Thyroid gland (tissue), 4 donors: Measurements from ENCODE around the gene DOCK2.

Source experiments
- POLR2A ChIP-seq, 2 donors: fragments of 450-650 bp; IDR thresholded peaks; one replicate each; pipeline ENCODE4 v1.6.1; 2017; ENCODE audit warnings: antibody characterized with exemption in 2 of 2, mild to moderate bottlenecking in 2 of 2, moderate library complexity in 1 of 2
- TF ChIP-seq, protein P1 (sequence below), 6 experiments: fragments of 200-600 bp in 3 of 6; fragments of 450-650 bp in 3 of 6; sonication (generic) in 3 of 6; IDR thresholded peaks; one replicate each; pipeline ENCODE4 v1.5.1; 2016 to 2019; ENCODE audit warnings: antibody characterized with exemption in 6 of 6, mild to moderate bottlenecking in 2 of 6, inconsistent platforms in 1 of 6, moderate library complexity in 1 of 6

DNA sequence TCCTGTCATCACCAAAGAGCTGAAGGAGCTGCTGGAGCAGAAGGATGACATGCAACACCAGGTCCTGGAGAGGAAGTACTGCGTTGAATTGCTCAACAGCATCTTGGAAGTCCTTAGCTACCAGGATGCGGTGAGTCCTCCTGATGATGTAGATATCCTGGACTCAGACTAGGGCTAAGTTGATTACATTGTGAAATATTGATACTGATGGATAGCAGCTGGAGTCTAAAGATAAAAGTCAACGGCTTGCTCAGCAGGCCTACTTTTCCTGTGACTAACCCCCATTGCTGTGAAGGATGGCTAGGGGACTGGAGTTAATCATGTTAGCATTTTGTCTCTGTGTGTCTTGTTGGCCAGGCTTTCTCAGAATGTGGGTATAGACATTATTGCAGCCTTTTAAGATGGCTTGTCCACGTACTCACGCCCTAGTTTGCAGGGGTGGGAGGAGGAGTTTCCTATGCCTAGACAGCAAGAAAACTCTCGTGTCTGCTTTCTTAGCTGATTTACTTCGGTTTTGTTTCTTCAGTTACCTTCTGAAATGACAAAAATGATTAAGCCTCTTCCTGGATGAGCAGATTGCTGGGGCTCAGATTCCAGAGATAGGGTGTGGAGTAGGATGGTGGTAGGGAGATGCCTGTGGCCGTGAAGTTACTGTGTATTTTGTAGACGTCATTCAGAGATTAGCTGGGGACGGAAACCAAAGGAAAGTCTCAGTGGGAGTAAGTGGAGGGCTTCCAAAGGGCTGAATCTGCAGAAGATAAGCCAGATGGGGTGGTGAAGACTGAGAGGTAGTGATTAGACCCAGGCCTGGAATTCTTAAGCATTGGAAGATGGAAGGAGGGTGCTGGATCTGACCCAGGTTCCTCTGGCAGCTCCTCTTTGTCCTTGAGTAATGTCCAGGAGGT is 166.3 kb downstream of the DOCK2 start:
- TF ChIP-seq, protein P1, sequence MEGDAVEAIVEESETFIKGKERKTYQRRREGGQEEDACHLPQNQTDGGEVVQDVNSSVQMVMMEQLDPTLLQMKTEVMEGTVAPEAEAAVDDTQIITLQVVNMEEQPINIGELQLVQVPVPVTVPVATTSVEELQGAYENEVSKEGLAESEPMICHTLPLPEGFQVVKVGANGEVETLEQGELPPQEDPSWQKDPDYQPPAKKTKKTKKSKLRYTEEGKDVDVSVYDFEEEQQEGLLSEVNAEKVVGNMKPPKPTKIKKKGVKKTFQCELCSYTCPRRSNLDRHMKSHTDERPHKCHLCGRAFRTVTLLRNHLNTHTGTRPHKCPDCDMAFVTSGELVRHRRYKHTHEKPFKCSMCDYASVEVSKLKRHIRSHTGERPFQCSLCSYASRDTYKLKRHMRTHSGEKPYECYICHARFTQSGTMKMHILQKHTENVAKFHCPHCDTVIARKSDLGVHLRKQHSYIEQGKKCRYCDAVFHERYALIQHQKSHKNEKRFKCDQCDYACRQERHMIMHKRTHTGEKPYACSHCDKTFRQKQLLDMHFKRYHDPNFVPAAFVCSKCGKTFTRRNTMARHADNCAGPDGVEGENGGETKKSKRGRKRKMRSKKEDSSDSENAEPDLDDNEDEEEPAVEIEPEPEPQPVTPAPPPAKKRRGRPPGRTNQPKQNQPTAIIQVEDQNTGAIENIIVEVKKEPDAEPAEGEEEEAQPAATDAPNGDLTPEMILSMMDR (IDR thresholded peaks at IDR 0.05), result no peak
- no peak for TF ChIP-seq POLR2A (IDR thresholded peaks at IDR 0.05)
